Fibroblast of peridontal ligament (primary cell): ENCODE measurements around the gene TOR1AIP2.

Experiments used
- DNase-seq: peaks from one replicate; pipeline ENCODE4 v3.0.0-alpha.2; 2010; ENCODE audit errors: extremely low read depth

The TOR1AIP2 gene

DNA sequence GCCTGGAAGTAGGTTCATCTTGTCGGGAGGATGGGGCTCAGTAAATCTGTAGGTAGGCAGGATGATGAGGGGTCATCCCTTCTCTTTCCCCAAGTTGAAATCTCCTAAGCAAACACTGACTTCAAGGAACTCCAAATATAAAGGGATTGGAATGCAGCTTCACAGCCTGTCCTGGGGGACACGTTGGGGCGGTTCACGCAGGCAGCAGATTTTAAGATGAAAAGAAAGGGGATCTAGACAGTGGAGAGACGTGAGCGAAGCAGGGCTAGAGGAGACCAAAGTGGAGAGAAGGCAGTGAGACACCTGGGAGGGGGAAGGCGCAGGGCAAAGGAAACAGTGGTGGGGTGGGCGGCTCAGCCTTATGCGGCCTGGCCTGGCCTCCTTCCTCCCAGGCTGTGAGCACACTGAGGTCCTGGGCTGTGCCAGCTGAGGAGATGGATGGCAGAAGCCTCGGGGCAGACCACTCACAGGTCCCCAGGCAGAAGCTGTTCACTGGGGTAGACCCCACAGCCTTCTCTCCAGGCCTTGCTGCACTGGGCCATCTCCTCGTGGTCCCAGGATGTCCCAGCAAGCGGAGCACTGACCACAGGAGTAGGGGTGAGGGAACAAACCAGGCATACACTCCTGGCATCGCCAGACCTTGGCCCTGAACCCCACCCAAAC lies 51.7 kb downstream of the TOR1AIP2 start:
- no peak for DNase-seq

DNA sequence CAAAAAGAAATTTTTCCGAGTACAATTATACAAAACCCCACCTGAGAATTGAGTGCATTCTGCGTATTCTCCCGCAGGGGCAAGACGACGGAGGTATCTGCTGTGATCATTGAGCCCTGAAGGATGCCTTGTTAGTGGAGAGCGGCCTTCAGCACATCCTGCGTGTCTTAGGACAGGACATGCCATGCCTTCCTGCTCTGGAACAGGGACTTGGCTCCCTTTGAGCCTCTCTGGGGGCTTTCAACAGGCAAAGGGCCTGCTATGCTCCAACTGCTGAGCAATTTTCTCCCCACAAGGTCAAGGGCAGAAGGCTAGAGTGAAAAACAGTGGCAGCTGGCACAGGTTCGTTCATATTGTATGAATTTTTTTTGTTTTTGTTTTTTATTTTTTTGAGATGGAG lies 52.4 kb downstream of the TOR1AIP2 start:
- DNase-seq: no peak

DNA sequence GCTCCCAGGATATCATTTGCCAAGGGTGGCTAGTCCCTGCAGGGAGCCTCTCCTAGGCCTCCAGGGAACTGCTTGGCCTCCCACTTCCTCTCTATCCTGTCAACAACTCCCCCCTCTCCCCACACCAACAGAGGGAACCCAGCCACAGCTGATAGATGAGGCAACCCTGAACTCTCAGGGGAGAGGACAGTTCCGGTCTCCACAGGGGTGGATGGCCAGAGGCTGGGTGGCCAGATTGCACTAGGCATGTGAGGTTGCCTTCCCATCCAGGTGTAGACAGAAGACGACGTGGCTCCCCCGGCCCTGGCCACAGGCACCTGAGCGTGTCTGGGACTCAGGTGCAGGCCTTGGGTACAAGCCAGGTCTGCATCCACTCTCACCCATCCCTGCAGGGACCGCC lies 53.3 kb downstream of the TOR1AIP2 start:
- no peak for DNase-seq

DNA sequence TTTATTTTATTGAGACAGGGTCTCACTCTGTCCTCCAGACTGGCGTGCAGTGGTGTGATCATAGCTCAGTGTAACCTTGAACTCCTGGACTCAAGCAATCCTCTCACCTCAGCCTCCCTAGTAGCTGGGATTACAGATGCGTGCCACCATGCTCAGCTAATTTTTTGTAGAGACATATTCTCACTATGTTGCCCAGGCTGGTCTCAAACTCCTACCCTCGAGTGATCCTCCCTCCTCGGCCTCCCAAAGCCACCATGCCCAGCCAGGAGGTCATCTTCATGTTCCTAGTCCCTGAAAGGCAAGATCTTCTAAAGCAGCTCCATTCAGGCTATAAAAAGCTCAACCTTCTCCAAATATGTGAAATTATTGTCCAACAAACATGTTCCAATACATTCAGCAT lies 53.9 kb downstream of the TOR1AIP2 start:
- no peak for DNase-seq

DNA sequence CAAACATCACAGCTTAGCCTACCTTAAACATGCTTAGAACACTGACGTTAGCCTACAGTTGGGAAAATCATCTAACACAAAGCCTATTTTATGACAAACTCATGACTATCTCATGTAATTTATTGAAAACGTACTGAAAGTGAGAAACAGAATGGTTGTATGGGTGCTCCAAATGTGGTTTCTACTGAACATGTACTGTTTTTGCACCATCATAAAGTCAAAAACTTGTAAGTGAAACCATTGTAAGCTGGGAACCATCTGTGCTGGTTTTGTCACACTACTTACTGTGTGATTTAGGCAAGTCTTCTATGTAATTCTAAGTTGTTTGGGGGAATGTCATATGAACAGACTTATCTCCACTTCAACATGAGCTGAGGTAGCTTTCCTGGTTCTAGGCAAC lies 55.5 kb downstream of the TOR1AIP2 start:
- no peak for DNase-seq

DNA sequence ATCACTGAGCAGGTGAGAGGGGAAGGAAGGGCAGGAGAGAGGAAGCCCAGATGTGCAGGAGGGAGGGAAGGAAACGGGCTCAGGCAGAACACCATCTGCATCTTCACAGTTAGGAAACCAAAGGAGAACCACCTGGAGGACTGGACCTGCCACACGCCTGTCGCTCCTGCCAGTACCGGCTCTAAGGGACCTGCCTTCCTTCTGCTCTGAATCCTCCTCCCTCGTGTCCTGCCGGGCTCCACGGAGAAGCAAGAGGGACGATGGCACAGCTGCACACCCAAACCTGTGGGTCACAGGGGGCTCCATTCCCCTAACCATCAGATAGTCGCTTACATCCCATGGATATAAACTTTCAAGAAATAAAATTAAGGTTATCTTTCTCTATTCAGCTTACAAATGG lies 56.1 kb downstream of the TOR1AIP2 start:
- DNase-seq: no peak

DNA sequence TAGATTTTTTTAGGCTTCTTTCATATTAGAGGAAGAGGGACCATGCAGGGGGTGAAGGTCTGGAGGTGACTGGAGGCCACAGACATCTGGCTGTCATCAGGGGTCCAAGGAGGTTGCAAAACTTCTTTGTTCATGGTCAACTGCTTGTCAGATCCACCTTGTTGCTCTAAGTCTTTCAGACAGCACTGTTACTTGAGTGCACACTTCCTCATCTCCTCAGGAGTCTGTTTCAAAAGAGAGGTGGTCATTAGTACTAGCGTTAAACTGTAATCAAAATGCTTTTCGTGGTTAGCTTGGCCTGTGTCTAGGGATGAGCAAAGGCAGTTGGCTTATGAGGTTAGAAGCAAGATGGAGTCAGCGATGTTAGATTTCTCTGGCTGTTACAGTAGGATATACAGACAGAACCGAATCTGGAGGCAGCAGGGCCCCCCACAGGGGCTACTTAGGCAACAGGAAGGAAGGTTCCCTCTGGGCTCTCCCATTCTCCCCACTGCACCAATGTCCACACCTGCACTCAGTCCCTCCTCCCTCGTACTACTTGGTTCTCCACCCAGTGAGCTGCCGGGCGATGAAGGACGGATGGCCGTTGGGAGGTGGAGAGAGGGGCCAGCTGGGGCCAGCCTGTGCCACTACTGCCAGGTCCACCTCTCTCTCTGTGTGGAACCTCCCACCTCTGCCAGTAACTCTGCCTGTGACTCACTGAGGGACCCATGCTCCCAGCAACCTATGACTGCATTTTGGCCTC lies 57.2 kb downstream of the TOR1AIP2 start:
- no peak for DNase-seq

DNA sequence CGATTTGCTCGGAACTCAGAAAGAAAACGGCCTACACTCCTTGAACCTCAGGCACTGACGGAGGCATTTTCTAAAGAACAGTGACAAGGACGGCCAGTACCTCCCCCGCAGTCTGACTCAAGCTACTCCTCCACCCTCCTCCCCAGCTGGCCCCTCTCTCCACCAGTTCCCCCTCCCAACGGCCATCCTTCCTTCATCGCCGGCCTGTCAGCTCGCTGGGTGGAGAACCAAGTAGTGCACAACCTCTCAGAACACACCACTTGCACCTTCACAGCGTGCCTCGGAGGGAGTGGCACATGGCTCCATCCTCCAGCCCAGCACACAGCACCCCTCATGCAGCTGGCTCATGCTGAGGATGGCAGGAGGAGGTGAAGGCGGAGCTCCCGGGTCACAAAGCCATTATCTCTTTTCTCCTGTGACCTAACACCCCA lies 58.8 kb downstream of the TOR1AIP2 start:
- DNase-seq: no peak

DNA sequence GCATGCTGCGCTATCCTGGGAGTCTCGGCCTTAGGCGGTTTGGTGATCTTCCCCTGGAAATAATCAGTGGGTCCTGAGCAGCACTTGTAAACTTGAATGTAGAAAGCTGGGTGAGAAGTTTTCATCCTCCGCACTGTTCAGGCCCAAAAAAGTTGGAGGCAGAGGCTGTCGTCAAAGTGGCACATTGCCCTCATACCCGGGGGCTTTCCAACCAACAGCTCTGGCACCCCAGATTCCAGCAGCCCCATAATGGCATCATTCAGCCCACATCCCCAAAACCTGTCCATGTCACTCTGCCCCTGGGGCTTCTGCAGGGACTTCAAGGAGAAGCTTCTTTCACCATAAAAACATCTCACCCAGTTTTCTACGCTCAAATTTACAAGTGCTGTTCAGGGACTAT lies 59.3 kb downstream of the TOR1AIP2 start:
- DNase-seq: no peak

DNA sequence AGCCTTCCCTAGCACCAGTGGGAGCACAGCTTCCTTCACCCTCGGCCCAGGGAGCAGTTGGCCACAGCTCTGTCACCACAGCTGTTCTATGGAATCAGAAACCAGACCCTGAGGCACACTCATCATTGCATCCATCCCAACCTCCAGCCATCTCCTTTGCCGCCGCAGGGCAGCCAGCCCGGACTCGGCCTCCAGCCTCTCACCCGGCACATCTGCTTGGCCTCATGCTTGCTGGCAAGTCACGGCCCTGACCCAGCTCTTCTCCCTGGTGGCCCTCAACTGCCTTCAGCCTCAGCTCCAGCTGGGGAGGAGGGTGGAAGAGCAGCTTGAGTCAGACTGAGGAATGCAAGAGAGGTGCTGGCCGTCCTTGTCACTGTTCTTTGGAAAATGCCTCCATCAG lies 59.8 kb downstream of the TOR1AIP2 start:
- DNase-seq: peak; percentile 21

DNA sequence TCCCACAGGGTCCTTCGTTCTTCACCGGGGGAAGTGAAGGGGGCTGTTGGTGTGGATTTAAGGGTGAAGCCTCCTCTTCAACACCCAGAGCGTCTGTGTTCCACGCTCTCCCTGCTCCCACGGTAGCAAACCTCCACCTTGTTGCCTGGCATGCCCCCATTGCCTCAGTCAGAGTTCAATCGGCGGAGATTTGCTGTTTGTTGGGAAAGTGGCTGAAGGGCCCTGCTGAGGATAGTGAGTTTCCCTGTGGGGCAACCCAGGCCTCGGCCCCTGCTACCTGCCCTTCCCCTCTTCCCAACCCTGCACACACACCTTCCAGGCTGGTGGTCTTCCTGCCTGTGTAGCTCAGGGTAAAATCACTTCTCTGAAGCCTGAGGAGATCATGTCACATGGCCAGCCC lies 60.5 kb downstream of the TOR1AIP2 start:
- no peak for DNase-seq

DNA sequence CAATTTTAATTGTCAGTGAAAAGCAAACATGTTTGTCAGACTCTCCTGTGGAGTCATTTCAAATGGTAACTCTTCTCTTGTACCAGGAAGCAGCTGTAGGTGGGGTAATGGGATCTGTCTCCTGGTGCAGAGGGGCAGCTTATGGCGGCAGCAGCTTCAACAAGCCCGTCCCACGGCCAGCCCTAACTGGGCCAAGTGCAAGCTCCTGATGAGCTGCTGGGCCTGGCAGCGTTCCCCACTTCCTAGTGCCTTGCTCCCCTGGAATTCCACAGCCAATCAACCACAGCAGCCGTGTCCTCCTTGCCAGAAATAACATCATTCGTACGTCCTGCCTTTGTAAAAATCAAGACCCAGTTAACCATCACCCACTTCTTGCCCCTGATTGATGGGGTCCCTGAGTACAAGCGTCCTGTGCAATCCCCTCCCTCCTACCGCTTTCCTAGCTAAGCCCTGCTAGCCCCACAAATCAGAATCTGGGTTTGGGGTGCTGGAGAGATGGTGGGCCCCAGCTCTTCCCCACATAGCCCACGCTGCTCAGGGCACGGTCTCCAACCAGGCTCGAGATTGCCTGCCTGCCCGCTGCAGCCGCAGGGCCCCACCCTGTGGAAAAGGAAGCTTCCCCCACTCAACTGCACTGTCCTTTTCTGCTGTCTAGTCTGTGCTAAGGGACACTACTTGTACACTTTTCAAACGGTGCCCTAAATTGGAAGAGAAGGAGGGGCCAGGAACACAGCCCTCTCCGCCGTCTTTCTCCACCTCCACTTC lies 61.2 kb downstream of the TOR1AIP2 start:
- no peak for DNase-seq

DNA sequence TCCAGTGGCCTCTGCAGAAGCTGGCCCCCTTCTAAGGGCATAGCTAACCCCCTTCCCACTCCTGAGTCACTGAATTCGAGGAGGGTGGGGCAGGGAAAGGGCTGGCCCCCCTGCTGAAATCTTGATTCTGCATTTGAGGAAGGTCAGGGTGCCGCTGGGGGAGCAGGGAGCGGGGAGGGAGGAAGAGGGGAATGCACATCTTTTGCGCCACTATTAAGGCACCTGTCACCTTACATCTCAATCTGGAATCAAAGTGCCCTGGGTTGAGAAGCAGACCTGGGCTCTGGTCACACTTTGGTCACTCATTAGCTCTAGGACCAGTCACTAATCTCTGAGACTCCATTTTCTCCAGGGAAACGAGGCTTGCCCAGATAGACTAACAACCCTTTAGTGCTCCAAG lies 62.0 kb downstream of the TOR1AIP2 start:
- no peak for DNase-seq

DNA sequence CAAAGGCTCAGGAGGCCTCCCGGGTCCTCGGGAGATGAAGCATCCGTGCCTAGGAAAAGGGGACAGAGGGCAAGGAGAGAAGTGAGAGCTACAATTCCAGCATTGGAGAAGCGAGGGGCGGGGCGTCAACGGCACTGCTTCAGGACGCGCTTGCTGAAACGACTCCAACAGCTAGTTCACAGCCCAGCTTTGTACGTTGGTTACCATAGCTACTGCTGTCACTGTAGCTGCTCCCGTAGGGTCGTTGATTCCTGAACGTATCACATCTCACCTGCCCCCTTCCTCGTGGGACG lies 63.1 kb downstream of the TOR1AIP2 start:
- no peak for DNase-seq

DNA sequence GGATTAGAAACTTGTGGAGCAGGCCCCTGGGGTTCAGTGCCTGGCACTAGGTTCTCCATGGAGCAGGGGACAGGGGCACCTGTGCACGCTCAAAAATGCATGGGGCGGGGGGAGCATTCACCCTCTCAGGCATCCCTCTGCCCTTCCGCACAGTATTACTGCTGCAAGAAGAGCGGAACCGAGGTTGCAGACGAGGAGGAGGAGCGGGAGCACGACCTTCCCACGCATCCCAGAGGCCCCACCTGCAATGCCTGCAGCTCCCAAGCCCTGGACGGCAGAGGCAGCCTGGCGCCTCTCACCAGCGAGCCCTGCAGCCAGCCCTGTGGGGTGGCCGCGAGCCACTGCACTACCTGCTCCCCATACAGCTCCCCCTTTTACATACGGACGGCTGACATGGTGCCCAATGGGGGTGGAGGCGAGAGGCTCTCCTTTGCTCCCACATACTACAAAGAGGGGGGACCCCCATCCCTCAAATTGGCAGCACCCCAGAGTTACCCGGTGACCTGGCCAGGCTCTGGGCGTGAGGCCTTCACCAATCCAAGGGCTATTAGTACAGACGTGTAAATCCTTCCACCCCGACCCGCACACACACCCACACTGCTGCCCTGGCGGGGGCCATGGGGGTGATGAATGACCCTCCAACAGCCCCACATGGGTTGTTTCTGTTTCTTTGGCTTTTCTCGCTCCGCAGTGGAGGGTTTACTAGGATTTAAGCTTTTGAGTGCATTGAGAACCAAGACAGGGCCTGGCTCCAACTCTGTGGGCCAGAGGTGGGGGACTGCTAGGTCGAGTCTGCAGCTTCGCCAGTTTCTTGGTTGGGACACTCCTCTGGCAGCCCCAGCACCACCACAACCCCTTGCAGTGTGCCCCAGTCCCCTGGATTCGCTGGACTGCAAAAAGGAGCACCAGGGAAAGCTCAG lies 63.7 kb downstream of the TOR1AIP2 start:
- no peak for DNase-seq

DNA sequence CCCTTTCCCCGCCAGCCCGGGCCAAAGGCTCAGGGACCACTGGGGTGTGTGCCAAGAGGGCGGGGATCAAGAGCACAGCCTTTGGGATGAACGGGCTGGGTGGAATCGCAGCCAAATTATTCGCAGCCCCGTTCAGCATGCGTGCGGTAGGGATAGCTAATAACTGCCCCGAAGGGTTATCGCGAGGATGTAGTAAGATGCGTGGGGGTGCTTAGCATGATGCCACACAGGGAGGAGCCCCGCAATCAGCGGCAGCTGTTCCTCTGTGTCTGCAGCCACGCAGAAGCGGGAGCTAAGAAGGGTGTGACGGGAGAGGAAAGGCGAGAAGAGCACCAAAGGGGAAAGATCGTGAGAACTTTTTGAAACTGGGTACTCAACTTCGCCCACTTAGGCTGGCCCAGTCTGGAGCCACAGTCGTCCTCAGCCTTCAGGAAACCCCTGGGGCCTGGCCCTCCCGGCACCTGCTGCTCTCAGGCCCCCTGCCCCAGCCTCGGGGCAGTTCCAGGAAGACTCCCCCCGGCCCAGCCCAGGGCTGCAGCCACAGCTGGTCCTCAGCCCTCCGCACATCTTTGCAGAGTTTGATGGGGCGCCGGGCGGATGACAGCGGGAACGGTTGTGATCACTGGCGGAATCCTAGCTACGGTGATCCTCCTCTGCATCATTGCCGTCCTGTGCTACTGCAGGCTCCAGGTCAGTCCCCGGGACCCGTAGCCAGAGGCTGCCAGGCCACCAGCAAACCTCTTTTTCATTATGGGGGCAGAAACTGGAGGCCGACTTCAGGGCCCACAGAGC lies 64.9 kb downstream of the TOR1AIP2 start:
- DNase-seq: no peak

DNA sequence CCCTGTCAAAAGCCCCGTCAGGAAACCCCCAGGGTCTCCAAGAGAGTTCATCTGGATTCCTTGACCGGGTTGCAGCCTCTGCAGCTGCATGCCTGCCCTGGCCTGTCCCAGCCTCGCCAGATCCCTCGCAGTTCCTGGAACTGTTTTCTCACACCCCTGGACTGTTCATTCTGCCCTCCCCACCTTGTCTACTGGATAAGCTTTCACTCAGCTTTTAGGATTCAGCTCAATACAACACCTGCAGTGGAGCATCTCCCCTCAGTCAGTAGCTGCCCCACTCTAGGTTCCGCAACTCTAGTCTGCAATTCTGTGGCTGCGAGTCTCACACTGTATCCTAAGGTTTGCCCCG lies 67.3 kb downstream of the TOR1AIP2 start:
- no peak for DNase-seq

DNA sequence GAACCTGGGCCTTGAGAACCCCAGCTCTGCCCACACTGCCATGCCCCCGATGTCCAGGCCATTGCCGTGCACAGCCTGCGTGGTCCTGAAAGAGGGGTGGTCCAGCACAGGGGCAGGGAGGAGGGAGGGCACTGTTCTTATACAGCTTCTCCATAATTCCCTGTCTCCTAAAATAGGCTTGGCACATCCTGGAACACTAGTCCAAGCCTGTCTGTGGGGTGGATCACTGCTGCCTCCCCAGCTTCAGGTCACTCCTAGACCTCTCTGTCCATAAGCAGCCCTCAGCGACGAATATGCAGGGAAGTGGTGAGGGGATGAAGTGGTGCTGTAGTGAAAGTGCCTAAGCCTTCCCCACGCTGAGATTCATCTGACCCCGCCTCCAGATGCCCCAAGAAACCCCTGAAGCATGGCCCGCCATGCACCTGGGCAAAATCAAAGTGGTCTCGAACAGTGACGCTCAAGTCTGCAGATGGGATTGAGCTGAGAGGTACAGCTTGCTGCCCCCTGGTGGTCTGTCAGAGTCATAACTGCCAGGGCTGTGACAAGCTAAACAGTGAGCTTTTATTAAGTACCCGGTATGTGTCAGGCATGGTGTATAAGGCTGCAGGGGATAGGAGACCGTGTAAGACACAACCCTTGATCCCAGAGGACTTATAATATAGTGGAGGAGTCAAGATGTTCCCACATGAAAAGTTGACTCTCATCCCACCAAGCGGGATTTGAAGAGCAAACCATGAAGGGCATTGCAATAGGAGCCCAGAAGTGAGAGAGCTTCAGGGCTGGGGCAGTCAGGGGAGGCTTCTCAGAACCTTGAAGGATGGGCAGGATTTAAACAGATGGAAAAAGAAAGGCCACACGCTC lies 67.9 kb downstream of the TOR1AIP2 start:
- peak; percentile 76 for DNase-seq

DNA sequence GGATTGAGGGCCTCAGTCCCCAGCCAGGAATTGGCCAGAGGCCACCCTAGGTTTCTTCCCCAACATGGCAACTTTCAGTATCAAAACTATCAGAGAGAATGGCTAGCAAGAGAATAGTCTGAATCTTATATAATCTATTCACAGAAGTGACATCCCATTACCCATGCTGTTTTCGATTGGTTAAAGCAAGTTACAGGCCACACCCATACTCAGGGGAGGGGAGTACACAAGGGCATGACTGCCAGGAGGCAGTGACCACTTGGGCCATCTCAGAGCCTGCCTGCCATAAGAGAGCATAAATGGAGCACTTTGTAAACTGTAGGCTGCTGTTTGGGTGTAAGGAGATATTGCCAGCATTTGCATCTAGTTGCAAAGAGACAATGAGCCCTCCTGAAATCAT lies 69.1 kb downstream of the TOR1AIP2 start:
- no peak for DNase-seq
